Measurements from ENCODE around the gene STARD8. TPM values are rescaled to one million over a fixed set of nuclear protein-coding genes. Genes with fewer than 3 reads are reported as not detected.

Gene STARD8
- total RNA-seq, 2 experiments from 2014 or later: 0.34 to 0.55 TPM

DNA sequence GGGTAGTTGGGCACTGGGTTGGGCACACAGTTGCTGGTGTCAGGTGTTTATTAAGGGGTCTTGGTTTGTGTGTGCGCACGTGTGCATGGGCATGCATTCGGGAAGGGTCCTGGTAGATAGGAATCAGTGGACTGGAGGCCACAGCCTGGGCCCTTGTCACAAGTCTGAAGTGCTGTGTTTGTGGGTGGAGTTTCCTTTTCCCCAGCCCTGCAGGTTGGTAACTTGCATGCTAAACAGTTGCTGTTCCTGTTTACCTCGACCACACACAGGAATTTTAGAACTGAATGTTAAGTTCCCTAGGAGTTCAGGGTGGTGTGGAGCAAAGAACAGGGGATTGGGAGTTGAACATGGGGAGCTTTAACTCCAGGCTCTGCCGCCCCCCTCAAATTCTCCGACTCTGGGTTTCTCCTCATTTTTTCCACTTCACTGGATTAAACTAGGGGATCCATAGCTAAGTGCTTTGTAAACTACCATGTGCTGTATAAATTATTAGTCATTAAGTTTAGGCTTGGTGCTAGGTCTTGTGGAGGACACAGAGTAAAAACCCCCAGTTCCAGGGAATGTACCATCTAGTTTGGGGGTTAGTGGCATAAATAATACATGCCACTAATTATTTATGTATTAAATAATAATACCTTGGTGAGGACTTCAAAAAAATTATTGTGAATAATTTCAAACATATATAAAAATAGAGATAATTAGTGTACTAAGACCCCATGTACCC is 49.0 kb downstream of the STARD8 start:
- H3K4me3 Mint-ChIP-seq: no peak overlapping the region
- peaks cover 3% of the 10 kb centered on the region for H3K27me3 Mint-ChIP-seq (ENCODE audit: low read depth)
- ATAC-seq: no peak
- H3K9me3 Mint-ChIP-seq (ENCODE audit: insufficient read depth): no peaks in the 10 kb centered on the region
- ChIA-PET POLR2A (no interaction called here), CTCF (no interaction called here)
- no peak overlapping the region for H3K27ac Mint-ChIP-seq
- DNase-seq: no peak
- H3K4me1 Mint-ChIP-seq (ENCODE audit: low read depth): peaks cover 18% of the 10 kb centered on the region
- no peaks in the 10 kb centered on the region for H3K36me3 Mint-ChIP-seq (ENCODE audit: low read depth)

DNA sequence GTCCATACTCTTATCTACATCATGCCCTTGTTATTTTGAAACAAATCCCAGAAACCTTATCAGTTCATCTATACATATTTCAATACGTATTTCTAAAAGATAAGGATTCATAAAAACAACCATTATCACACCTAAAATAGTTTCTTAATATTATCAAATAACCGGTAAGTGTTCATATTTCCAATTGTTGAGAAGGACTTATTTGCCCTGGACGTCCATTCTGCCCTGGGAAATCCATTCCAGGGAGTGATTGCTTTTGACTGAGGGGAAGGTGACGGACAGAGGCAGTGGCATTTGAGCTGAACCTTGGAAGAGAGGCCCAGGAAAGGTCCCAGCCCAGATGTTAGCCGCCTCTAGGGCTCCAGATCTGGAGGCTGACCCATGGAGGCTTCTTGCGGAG is 49.6 kb downstream of the STARD8 start:
- Mint-ChIP-seq H3K27ac (no peak overlapping the region), H3K4me1 (ENCODE audit: low read depth) (peaks cover 18% of the 10 kb centered on the region), H3K36me3 (ENCODE audit: low read depth) (no peaks in the 10 kb centered on the region), H3K27me3 (ENCODE audit: low read depth) (peaks cover 3% of the 10 kb centered on the region), H3K9me3 (ENCODE audit: insufficient read depth) (no peaks in the 10 kb centered on the region), H3K4me3 (no peak overlapping the region)
- ATAC-seq (no peak), DNase-seq (no peak)
- ChIA-PET CTCF (no interaction called here), POLR2A (no interaction called here)

DNA sequence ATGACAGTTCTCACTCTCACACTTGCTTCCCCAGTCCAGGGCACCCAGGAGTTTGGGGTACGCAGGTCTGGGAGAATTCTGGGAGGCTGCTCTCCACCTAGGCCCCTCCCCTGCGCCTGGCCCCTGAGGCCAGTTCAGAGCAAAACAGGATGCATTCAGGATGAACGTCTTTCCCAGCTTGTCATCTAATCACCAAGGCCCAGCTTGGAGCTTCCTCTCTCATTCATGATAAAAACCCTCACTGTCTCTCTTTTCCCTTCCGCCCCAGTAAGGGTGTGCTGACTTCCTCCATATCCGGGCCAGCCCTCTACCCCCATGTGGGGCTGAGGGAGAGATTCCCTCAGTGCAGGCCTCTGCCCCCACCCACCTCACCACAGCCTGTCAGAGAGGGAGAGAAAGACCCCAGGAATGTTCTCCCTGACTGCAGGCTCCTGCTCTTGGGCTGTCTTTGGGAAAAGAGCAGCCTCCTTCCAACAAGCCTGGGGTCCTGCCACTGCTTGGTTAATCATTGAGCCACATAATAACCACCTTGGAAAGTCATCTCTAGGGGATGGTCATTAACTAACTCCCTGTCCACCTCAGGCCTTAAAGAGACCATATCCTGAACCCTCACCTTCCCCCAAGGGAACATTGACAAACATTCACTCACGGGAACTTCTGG is 50.1 kb downstream of the STARD8 start:
- Mint-ChIP-seq H3K4me3 (no peak overlapping the region), H3K4me1 (ENCODE audit: low read depth) (peaks cover 18% of the 10 kb centered on the region), H3K27ac (no peak overlapping the region), H3K27me3 (ENCODE audit: low read depth) (peaks cover 3% of the 10 kb centered on the region), H3K36me3 (ENCODE audit: low read depth) (no peaks in the 10 kb centered on the region), H3K9me3 (ENCODE audit: insufficient read depth) (no peaks in the 10 kb centered on the region)
- no peak for DNase-seq
- POLR2A ChIA-PET: no interaction called here
- no peak for ATAC-seq
- CTCF ChIA-PET: no interaction called here

DNA sequence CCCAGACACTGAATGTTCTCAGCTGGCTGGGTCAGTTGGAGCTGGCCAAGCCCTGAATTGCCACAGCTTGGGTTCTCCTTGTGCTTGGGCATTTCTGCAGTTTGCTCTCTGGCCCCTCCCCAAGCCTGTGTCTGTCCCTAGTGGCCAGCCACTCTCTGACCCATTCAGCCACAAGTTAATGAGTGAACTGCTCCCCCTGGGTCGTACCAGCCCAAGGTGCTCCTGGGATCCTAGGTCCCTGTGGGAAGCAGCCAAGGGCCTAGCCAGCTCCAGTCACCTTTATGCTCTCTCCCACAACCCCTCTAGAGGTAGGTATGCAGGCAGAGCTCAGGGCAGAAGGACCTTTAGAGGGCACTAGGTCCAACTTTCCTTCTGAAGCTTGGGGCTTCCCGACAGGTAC is 51.5 kb downstream of the STARD8 start:
- DNase-seq (no peak), ATAC-seq (no peak)
- no peaks in the 10 kb centered on the region for H3K9me3 Mint-ChIP-seq (ENCODE audit: insufficient read depth)
- POLR2A ChIA-PET: no interaction called here
- peaks cover 3% of the 10 kb centered on the region for H3K27me3 Mint-ChIP-seq (ENCODE audit: low read depth)
- no peak overlapping the region for H3K4me3 Mint-ChIP-seq
- peaks cover 19% of the 10 kb centered on the region for H3K4me1 Mint-ChIP-seq (ENCODE audit: low read depth)
- no peak overlapping the region for H3K27ac Mint-ChIP-seq
- CTCF ChIA-PET: interaction anchor here (0.6 to 0.9 kb wide), 2 partner anchors 67 to 129 kb away, joined by 3 read pairs; no protein-coding TSS in a partner anchor
- no peaks in the 10 kb centered on the region for H3K36me3 Mint-ChIP-seq (ENCODE audit: low read depth)

DNA sequence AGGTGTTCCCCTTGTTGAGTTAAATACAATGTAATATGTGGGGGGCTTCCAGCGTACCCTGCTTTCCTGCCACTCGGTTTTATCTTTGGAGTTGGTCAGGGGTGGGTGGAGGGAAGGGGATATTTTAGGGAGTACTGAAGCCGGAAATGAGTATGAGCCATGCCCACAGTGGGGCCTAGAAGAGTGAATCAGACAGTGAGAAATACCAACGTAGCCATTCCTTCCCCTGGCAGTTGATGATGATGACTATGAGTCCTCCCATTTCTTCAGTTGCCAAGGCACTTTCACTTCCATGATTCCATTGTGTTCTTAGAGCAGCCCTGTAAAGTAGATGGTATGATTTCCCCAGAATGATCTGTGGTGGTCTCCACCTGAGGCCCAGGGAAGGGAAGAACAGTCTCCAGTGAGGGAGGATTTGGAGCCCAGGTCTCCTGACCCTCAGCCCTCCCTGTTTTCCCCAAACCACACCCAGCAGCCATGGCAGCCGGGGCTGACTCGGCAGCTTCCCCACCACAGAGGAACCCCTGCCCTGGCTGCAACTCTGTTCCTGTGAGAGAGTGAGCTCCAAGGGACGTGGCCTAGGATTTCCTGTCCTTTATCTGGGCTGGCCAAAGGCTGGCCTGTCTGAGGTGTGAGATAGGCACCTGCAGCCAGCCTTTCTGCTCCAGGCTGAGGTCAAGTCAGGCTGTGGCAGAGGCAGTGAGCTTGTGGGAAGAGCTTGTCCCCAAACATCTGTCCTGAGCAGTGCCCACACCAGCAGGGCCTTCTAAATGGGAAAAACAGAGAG is 52.7 kb downstream of the STARD8 start:
- ATAC-seq (no peak), DNase-seq (no peak)
- POLR2A ChIA-PET: no interaction called here
- peaks cover 15% of the 10 kb centered on the region for H3K4me1 Mint-ChIP-seq (ENCODE audit: low read depth)
- H3K36me3 Mint-ChIP-seq (ENCODE audit: low read depth): no peaks in the 10 kb centered on the region
- CTCF ChIA-PET: no interaction called here
- H3K27ac Mint-ChIP-seq: no peak overlapping the region
- no peak overlapping the region for H3K4me3 Mint-ChIP-seq
- H3K9me3 Mint-ChIP-seq (ENCODE audit: insufficient read depth): no peaks in the 10 kb centered on the region
- H3K27me3 Mint-ChIP-seq (ENCODE audit: low read depth): peaks cover under 1% of the 10 kb centered on the region

DNA sequence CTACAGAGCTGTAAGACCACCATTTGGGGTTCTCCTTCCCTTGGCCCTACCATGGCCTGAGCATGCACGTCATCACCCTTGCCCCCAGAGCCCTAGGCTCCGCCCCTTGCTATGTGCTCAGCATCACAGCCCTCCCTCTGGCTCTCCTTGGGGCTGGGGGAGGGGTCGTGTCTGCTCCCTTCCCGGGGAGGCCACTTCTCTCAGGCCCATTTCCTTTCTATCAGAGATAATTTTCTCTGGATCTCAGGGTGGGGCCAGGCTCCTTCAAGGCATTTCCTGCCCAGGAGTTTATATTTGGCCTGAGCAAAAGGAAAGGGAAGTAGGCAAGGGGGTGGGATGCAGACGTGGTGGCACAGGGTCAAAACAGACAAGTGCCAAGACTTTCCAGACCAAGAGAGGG is 55.9 kb downstream of the STARD8 start:
- H3K36me3 Mint-ChIP-seq (ENCODE audit: low read depth): no peaks in the 10 kb centered on the region
- H3K27me3 Mint-ChIP-seq (ENCODE audit: low read depth): no peaks in the 10 kb centered on the region
- POLR2A ChIA-PET: interaction anchor here (0.5 kb wide), 1 partner anchor 26 kb away, joined by 3 read pairs; no protein-coding TSS in a partner anchor
- CTCF ChIA-PET: no interaction called here
- no peak overlapping the region for H3K27ac Mint-ChIP-seq
- peaks cover 10% of the 10 kb centered on the region for H3K4me1 Mint-ChIP-seq (ENCODE audit: low read depth)
- ATAC-seq (no peak), DNase-seq (no peak)
- H3K4me3 Mint-ChIP-seq: no peak overlapping the region
- no peaks in the 10 kb centered on the region for H3K9me3 Mint-ChIP-seq (ENCODE audit: insufficient read depth)

DNA sequence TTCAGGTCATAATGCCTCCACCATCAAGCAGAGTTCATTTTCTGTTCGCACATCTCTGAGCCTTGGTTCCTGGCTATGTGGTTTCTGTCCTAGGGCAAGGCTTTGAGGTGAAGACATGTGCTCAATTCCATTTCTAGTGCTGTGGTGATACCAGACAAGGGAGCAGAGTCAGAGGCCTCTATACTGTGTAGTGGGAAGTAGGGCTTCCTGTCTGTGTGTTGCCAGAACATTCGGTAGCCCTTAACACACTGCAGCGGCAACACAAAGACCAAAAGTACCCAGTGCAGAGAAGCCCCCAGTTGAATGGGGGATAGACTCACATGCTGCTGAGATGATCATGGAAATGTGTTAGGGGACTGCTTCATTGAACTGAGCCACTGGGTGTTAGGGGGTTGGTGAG is 56.4 kb downstream of the STARD8 start:
- CTCF ChIA-PET: no interaction called here
- DNase-seq (no peak), ATAC-seq (peak; percentile 33)
- H3K9me3 Mint-ChIP-seq (ENCODE audit: insufficient read depth): no peaks in the 10 kb centered on the region
- H3K27me3 Mint-ChIP-seq (ENCODE audit: low read depth): no peaks in the 10 kb centered on the region
- H3K4me1 Mint-ChIP-seq (ENCODE audit: low read depth): peaks cover 10% of the 10 kb centered on the region
- POLR2A ChIA-PET: no interaction called here
- H3K27ac Mint-ChIP-seq: no peak overlapping the region
- H3K36me3 Mint-ChIP-seq (ENCODE audit: low read depth): no peaks in the 10 kb centered on the region
- H3K4me3 Mint-ChIP-seq: no peak overlapping the region

DNA sequence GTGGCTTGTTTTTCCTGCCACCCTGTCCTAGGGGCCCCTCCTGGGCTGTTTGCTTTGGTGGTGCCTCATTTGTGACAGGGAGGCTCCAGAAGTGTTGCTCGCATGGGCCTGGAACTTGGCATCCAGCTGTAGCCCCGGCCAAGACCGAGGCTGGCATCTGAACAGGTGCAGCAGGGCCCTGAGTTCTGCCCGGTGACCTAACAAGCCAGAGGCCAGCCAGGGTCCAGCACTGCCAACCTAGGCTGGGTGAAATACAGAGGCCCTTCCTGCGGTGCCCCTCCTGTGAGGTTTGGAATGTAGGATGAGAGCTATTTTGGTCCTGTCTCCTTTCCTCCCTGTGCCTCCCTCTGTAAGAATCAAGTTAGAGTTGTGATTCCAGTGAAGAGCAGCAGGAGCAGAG is 58.5 kb downstream of the STARD8 start:
- ATAC-seq: no peak
- Mint-ChIP-seq H3K4me1 (ENCODE audit: low read depth) (peaks cover 10% of the 10 kb centered on the region), H3K36me3 (ENCODE audit: low read depth) (no peaks in the 10 kb centered on the region), H3K27ac (no peak overlapping the region), H3K9me3 (ENCODE audit: insufficient read depth) (no peaks in the 10 kb centered on the region), H3K27me3 (ENCODE audit: low read depth) (no peaks in the 10 kb centered on the region), H3K4me3 (no peak overlapping the region)
- ChIA-PET POLR2A (no interaction called here), CTCF (no interaction called here)
- no peak for DNase-seq

DNA sequence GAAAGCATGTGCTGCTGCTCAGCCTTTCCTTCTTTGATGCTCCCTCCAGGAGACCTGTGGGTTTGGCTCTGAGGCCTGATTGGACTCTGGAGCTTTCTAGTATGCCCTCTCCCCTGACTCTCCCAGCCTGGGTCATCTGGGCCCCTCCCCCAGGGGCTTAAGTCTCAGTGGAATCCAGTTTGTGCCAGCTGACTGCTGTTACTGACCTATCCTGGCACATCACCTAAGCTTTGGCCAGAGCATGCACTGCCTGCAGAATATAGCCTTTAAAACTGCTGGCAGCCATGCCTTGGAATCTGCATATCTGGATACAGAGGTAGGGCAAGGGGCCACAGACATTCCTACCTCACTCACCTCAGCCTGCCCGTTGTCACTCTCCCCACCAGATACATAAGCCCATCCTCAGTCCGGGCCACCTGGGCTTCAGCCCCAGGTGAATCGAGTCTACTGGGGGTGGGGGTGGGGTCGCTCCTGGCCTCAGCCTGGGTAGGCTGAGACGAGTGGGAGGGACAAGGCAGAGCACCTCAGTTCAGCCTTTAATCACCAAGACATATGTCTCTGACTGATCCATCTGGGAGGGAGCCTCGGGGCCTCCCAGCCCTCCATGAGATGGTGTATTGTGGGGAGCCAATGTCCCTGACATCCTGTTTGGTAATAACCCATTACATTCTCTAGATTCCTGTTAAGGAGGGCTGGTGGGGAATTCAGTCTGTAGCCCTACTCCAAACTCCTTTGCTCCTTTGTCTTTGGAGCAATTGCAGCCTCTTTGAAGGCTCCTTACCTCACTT is 61.2 kb downstream of the STARD8 start:
- H3K4me1 Mint-ChIP-seq (ENCODE audit: low read depth): peaks cover 6% of the 10 kb centered on the region
- no peak overlapping the region for H3K27ac Mint-ChIP-seq
- CTCF ChIA-PET: no interaction called here
- no peaks in the 10 kb centered on the region for H3K9me3 Mint-ChIP-seq (ENCODE audit: insufficient read depth)
- no peaks in the 10 kb centered on the region for H3K36me3 Mint-ChIP-seq (ENCODE audit: low read depth)
- H3K27me3 Mint-ChIP-seq (ENCODE audit: low read depth): no peaks in the 10 kb centered on the region
- DNase-seq (no peak), ATAC-seq (no peak)
- POLR2A ChIA-PET: no interaction called here
- H3K4me3 Mint-ChIP-seq: no peak overlapping the region

DNA sequence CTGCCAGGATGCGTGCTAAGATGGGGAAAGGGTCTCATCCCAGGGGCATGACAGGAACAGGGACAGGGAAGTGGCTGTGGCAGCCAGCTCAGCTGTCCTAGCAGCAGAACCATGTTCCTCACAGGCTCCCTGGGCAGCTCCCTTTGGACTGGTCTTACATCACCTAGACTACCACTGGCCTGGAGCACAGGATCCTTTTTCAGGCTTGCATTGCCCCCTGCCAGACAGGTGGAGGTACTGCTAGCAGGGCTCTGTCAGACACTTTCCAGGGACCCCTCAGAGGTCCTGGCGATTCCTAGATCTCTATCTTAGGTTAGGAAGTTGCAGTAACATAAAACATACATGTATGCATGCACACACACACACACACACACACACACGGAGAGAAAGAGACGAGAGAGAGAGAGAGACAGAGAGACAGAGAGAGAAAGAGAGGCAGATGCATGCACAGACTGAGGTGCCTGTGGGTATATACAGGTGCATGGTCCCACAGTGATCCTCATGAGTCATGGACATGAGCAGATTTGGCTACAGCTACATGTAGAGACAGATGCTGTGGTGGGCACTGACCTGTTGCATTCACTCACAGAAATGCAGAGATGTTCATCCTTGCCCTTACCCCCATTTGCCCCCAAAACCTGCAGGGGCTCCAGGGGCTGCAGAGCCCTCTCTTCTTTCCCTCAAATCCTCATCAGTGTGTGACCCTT is 63.6 kb downstream of the STARD8 start:
- no peaks in the 10 kb centered on the region for H3K27me3 Mint-ChIP-seq (ENCODE audit: low read depth)
- H3K27ac Mint-ChIP-seq: no peak overlapping the region
- H3K4me3 Mint-ChIP-seq: no peak overlapping the region
- no peaks in the 10 kb centered on the region for H3K9me3 Mint-ChIP-seq (ENCODE audit: insufficient read depth)
- no peaks in the 10 kb centered on the region for H3K36me3 Mint-ChIP-seq (ENCODE audit: low read depth)
- ATAC-seq (no peak), DNase-seq (peak; percentile 21)
- ChIA-PET POLR2A (interaction anchor here (0.6 kb wide), 1 partner anchor 438 kb away, joined by 3 read pairs; no protein-coding TSS in a partner anchor), CTCF (interaction anchor here (1.1 to 1.8 kb wide), 2 partner anchors 199 to 514 kb away, joined by 6 to 9 read pairs; no protein-coding TSS in a partner anchor)
- no peaks in the 10 kb centered on the region for H3K4me1 Mint-ChIP-seq (ENCODE audit: low read depth)

DNA sequence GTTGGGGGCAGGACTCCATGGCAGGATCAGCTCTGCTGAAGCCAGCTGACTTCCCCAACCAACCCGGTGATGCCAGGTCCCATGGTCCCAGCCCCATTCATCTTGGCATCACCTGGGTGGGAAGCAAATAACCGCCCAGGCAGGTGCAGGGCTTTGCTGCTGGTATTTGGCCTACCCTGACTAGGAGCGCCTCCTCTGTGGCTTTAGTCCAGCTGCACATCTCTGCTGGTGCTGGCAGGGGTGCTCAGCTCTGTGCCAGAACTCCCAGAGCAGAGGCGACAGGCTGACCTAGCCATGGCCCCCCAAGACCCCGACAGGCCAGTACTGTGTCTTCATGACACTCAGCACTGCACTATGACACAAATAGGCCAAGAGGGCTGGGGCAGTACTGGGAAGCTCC is 64.4 kb downstream of the STARD8 start:
- H3K27me3 Mint-ChIP-seq (ENCODE audit: low read depth): no peaks in the 10 kb centered on the region
- ChIA-PET CTCF (no interaction called here), POLR2A (no interaction called here)
- ATAC-seq (no peak), DNase-seq (no peak)
- no peaks in the 10 kb centered on the region for H3K4me1 Mint-ChIP-seq (ENCODE audit: low read depth)
- H3K27ac Mint-ChIP-seq: no peak overlapping the region
- H3K4me3 Mint-ChIP-seq: no peak overlapping the region
- H3K9me3 Mint-ChIP-seq (ENCODE audit: insufficient read depth): no peaks in the 10 kb centered on the region
- H3K36me3 Mint-ChIP-seq (ENCODE audit: low read depth): no peaks in the 10 kb centered on the region
